NCI-H2029 treated with DMSO at 0.1 percent for 48 hours (cell line): ENCODE measurements around the gene PPP6R3.
"Not testable (repeated sequence)": the region's sequence is repeated elsewhere in the genome, so short reads cannot be mapped to it uniquely, and the experiment has no call there.

Experiments
- DNase-seq: peaks from one replicate; lab custom pipeline; 2025; lab: John Stamatoyannopoulos, UW

The PPP6R3 gene

GRCh38 chr11:68457898-68458249 is 2.7 kb upstream of the PPP6R3 start:
- DNase-seq, result no peak

GRCh38 chr11:68458340-68458739 is 2.2 kb upstream of the PPP6R3 start:
- DNase-seq, result not testable (repeated sequence)

DNA sequence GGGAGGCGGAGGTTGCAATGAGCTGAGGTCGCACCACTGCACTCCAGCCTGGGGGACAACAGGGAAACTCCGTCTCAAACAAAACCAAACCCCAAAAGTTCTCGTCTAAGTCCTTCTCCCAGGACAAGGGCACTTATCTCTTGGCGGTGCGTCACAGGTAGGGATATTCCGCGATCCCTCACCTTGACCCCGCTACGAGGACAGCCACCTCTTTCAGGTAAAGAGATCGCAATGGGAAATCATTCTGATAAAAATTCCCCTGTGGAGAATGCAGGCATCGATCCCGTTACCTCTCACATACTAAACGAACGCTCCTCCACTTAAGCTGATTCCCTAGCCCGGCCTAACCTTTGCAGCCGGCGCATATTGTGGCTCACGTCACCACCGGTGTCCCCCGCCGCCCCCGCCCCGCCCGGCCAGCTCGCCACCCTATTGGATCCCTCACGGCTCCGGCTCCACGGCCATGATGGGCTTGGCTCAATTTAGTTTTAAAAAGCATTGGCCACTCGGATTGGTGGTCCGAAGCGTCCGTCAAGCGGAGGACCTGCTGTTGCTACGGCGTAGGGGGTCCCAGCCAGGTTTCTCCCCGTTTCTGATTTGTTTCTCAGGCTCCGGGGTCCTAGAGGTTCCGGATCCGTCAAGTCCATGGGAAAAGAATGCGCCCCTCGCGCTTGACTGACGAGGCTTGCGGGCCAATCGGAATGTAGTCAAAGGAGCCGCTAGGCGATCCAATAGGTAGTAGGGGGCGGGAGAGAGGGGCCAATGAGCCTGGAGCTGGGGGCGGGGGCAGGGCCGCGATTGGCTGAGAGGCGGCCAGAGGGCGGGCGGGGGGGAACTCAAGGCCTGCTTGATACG is 439 bp upstream of the PPP6R3 start:
- peak; percentile 94 for DNase-seq

- no peak for DNase-seq
Observed at GRCh38 chr11:68461575-68461917, 994 bp downstream of the PPP6R3 start.

DNA sequence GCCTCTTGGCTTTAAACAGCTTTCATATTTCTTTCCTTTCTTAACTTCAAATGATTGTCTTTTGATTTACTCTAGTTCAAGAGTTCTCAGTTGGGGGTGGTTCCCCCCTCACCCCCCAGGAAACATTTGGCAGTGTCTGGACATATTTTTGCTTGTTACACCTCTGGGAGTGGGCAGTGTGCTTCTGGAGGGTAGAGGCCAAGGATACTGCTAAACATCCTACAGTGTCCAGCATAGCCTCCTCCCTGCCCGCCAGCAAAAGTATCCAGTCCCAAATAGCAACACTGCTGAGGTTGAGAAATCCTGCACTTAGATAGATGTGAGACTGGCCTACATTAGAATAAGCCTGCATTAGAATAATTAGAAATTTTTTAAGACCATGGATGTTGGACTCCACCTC is 3.2 kb downstream of the PPP6R3 start:
- no peak for DNase-seq

DNA sequence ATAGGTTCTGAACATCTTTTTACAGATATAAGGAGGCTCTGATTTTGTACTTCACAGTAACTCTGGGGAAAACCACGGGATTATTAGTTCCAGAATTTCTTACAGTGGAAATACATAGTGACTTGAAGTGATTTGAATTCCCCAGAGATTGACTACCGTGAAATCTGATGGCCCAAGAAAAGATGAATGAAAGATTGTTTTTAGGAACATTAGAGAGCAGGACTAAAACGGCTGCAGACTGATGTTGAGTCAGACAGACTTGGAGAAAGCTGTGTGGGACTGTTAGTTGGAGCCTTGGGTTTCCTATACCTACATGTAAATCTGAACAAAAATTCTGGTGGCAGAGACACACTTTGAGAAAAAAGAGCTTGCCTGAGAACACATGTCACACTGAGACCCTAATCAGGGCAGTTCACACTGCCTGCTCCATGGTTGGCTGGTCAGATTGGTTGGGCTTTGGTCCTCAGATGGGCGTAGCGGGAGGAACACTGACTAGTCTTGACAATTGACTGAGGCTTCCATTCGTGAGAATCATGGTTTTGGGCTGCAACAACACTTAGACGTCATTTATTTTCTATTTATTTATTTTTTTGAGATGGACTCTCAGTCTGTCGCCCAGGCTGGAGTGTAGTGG is 6.8 kb downstream of the PPP6R3 start:
- DNase-seq, result no peak

DNA sequence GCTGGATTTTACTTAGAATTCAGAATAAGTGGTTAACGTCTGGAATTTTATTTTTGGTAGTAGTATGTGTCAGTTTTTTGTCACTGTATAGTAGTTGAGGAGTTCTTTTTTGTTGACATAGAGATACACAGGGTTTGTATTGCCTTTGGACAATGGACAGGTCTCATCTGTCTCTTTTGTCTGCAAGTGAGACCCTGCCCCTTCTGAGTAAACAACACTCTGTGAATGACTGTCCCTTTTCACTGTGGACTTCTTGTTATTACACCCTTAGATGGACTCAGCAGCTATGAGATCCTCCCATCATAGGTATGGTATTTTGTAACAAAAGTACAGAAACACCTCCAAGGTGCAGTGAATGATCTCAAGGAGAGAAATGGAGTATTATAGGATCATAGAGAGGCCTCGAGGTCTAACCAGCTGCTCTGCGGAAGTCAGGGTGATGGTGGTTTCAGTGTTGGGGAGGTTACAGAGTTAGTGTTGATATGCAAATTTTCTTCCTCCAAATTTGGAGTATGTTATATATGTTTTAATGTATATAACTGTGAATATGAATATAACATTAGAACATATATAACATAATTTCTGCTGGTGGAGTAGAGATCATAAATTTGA is 7.8 kb downstream of the PPP6R3 start:
- peak; percentile 17 for DNase-seq

- peak; percentile 26 for DNase-seq
Observed at GRCh38 chr11:68469122-68469521, 8.6 kb downstream of the PPP6R3 start.

DNA sequence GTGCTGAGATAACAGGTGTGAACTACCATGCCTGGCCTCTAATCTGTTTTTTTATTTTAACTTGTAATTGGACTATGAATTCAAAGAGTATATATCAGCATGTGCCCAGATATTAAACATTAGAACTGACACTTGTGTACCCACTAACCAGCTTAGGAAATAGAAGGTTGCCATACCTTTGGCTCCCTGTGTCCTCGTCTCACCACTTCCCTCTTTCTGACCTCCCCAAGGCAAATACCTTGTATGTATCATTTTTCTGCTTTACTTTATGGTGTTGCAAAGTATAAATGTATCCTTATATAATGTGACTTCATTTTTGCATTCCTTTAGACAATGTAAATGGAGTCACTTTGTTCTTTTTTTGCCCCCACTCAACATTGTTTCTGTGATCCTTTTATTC is 9.1 kb downstream of the PPP6R3 start:
- no peak for DNase-seq

- peak; percentile 31 for DNase-seq
Observed at GRCh38 chr11:68470304-68470811, 9.8 kb downstream of the PPP6R3 start.

GRCh38 chr11:68471360-68472340 is 11.1 kb downstream of the PPP6R3 start:
- DNase-seq, result no peak

- DNase-seq, result no peak
Observed at GRCh38 chr11:68472778-68473177, 12.2 kb downstream of the PPP6R3 start.

DNA sequence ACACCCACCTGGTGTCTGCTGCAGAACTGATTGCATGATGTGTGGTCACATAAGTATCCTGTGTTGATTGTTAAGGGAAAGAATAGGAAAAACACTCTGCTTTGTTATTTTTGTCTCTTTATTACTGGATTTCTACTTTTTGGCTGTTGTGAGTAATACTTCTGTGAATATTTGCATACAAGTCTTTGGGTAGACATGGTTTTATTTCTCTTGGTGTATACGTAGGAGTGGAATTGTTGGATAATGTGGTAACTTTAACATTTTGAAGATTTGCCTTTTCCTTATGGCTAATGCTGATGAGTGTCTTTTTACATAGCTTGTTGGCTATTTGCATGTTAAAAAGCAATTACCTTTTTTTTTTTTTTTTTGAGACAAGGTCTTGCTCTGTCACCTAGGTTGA is 13.1 kb downstream of the PPP6R3 start:
- DNase-seq, result no peak

DNA sequence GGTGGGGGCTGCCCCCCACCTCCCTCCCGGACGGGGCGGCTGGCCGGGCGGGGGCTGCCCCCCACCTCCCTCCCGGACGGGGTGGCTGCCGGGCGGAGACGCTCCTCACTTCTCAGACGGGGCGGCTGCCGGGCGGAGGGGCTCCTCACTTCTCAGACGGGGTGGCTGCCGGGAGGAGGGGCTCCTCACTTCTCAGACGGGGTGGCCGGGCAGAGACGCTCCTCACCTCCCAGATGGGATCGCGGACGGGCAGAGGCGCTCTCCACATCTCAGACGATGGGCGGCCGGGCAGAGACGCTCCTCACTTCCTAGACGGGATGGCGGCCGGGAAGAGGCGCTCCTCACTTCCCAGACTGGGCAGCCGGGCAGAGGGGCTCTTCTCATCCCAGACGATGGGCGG is 15.1 kb downstream of the PPP6R3 start:
- not testable (repeated sequence) for DNase-seq

GRCh38 chr11:68479390-68479789 is 18.8 kb downstream of the PPP6R3 start:
- DNase-seq, result no peak

DNA sequence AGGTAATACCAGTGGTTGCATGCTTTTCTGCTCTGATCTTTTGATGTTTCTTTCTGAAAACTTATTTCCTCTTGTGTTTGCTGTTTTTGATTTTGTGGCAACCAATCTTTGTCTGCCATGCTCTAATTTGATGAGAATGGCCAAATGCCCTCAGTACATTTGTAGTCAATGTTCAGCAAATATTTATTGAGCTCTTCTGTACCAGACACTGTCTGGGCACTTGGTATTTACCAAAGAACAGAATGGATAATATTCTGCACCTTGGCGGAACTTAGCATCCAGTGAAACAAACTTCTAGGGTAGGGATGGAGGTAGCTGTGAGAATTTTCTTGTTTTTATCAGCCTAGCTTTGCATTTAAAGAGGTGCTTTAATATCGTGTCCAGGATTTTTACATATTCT is 19.6 kb downstream of the PPP6R3 start:
- no peak for DNase-seq

DNA sequence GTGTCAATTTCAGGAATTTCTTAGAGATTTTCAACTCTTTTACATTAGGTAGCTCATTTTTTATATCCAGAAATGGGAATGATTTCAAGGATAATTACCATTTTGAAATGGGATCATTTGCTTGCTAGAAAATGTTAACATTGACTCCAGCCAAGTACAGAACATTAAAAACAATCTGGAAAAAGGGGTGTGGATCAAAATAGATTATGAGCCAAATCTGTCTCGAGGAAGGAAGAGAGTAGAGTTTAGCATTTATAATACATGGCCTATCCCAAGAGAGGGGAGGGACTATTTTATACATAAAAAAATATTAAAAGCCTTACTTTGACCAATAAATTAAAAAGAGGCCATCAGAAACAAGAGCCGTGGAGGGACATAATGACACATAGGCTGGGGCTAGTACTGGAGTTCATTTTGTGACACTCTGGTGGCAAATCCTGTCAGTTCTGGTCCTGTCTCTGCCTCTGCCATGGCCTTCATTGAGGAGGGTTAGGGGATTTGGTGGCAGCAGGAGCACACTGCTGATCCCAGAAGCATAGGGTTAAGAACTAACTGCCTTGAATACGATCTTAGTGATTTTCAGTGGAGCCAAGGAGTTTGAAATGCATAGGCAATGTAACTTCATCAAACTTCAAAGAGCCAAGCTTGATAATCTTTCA is 20.4 kb downstream of the PPP6R3 start:
- no peak for DNase-seq

GRCh38 chr11:68481579-68482240 is 21.2 kb downstream of the PPP6R3 start:
- DNase-seq, result no peak

DNA sequence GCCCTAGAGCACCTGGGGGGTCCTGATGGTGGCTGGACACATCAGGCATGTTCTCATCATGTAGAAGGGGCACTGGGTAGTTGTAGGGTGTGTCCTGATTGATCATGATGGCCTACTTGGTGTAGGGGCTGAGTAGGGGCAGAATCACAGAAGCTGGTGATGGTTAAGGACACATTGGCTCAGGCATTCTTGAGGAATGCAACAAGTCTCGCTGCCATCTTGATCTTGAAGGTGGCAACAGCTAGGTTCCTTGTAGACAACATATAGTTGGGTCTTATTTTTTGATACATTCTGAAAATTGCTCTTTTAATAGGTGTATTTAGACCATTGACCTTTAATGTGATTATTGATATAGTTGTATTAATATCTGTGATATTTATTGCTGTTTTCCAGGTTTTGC is 28.1 kb downstream of the PPP6R3 start:
- no peak for DNase-seq

DNA sequence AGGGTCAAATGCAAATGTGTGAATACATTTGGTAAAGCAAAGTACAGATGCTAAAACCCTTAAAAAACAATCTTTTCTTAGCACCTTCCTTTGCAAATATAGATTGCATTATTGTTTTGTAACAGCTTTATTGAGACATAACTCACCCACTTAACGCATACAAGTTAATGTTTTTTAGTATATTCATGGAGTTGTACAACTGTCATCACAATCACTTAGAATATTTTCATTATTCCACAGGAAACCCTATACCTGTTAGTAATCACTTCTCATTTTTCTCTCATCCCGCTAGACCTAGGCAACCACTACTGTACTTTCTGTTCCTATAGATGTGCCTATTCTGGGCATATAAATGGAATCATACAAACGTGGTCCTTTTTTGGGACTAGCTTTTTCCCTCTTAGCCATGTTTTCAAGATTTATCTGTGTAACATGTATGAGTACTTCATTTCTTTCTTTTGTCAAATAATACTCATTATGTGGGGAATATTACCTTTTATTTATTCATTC is 34.7 kb downstream of the PPP6R3 start:
- no peak for DNase-seq

- DNase-seq, result no peak
Observed at GRCh38 chr11:68495872-68496271, 35.3 kb downstream of the PPP6R3 start.
